Panc1 (cell line): ENCODE measurements around the gene ASB14. TPM values are rescaled to one million over a fixed set of nuclear protein-coding genes. Genes with fewer than 3 reads are reported as not detected.
"Not testable (repeated sequence)": the region's sequence is repeated elsewhere in the genome, so short reads cannot be mapped to it uniquely, and the experiment has no call there.

Source experiments
- ATAC-seq: fragments of 200-7000 bp; cut with Tn5 transposase; 2 replicates; pipeline ENCODE4 v1.9.1; 2020; ENCODE audit warnings: mild to moderate bottlenecking, moderate library complexity
- BruUV-seq: library from RNA; stranded (reverse); fragments of 400-500 nt; replicated peaks from 2 replicates; lab custom pipeline; 2021; lab: Mats Ljungman, UMichigan
- CTCF ChIA-PET: fragments of 300-600 bp; sonication (Branson Sonifier 250); formaldehyde crosslinking; loops from one replicate; lab custom pipeline; 2022; ENCODE audit warnings: antibody characterized with exemption; lab: Charles Lee
- POLR2A ChIA-PET: fragments of 300-600 bp; sonication (Branson Sonifier 250); formaldehyde crosslinking; loops from one replicate; lab custom pipeline; 2022; ENCODE audit warnings: antibody characterized with exemption; lab: Charles Lee
- DNase-seq: peaks from one replicate; pipeline ENCODE4 v3.0.0-alpha.2; 2010; ENCODE audit warnings: low read depth, low spot score
- H3K27ac ChIP-seq: 2 replicates; pipeline ENCODE4 v1.5.1; 2011; ENCODE audit warnings: mild to moderate bottlenecking, low read length, inconsistent platforms
- H3K27me3 ChIP-seq: fragments of 200-500 bp; sonication (Bioruptor generic); 2 replicates; pipeline ENCODE4 v1.6.0; 2014; ENCODE audit warnings: low read length, inconsistent platforms; ENCODE audit not compliant: control insufficient read depth, insufficient read depth
- H3K36me3 ChIP-seq: fragments of 200-500 bp; sonication (Bioruptor generic); 2 replicates; pipeline ENCODE4 v1.5.1; 2014; ENCODE audit warnings: inconsistent platforms, mild to moderate bottlenecking, low read length, moderate library complexity; ENCODE audit not compliant: control insufficient read depth, insufficient read depth
- H3K4me1 ChIP-seq: 2 replicates; pipeline ENCODE4 v1.5.1; 2011; ENCODE audit warnings: inconsistent platforms, mild to moderate bottlenecking, low read length, moderate library complexity; ENCODE audit not compliant: control insufficient read depth, insufficient read depth
- H3K4me3 ChIP-seq, 2 experiments: 2 replicates each; pipeline ENCODE4 v1.5.1; 2011 to 2012; ENCODE audit warnings: low read depth in 2 of 2, low read length in 2 of 2, mild to moderate bottlenecking in 2 of 2, inconsistent platforms in 1 of 2, moderate library complexity in 1 of 2
- H3K9me3 ChIP-seq: fragments of 200-500 bp; sonication (Bioruptor generic); 2 replicates; pipeline ENCODE4 v1.5.1; 2014; ENCODE audit warnings: low read depth, mild to moderate bottlenecking, inconsistent platforms, low read length, moderate library complexity; ENCODE audit not compliant: control insufficient read depth, insufficient read depth
- POLR2AphosphoS5 ChIP-seq: IDR thresholded peaks from 2 replicates; pipeline ENCODE4 v1.6.1; 2012; ENCODE audit warnings: mild to moderate bottlenecking, low read depth, low read length, moderate library complexity
- SIN3A ChIP-seq: IDR thresholded peaks from 2 replicates; pipeline ENCODE4 v1.6.1; 2012; ENCODE audit warnings: low read depth, mild to moderate bottlenecking, low read length, moderate library complexity, borderline replicate concordance; ENCODE audit not compliant: insufficient read depth
- TCF7L2 ChIP-seq: IDR thresholded peaks from 2 replicates; pipeline ENCODE4 v1.6.1; 2011; ENCODE audit warnings: mild to moderate bottlenecking, low read depth, low read length, inconsistent platforms
- in situ Hi-C: cut with HindIII; loops from 2 replicates; pipeline ENCODE4 v1.10.0; 2016; ENCODE audit warnings: low sequenced_read_pairs, low pct_unique_long_range_greater_than_20kb
- intact Hi-C: fragments of 100-400 bp; cut with micrococcal nuclease; formaldehyde crosslinking; loops from one replicate; pipeline ENCODE4 v1.10.0; 2022; ENCODE audit not compliant: unreplicated experiment
- total RNA-seq: library from RNA; stranded (reverse); gene quantifications from one replicate; pipeline ENCODE4 v1.2.1, GENCODE V29; 2021; ENCODE audit not compliant: unreplicated experiment
- TF ChIP-seq, protein P1 (sequence below): fragments of 450-650 bp; IDR thresholded peaks from 2 replicates; pipeline ENCODE4 v1.5.1; 2017; ENCODE audit warnings: mild to moderate bottlenecking
- TF ChIP-seq, protein P2 (sequence below), 2 experiments: IDR thresholded peaks; 2 replicates each; pipeline ENCODE4 v1.6.1; 2011 to 2012; ENCODE audit warnings: low read depth in 2 of 2, control low read depth in 1 of 2, low read length in 1 of 2, mild to moderate bottlenecking in 1 of 2, moderate library complexity in 1 of 2; ENCODE audit not compliant: insufficient read depth in 1 of 2

ASB14 gene
- total RNA-seq, 1 experiment from 2014 or later: not detected

DNA sequence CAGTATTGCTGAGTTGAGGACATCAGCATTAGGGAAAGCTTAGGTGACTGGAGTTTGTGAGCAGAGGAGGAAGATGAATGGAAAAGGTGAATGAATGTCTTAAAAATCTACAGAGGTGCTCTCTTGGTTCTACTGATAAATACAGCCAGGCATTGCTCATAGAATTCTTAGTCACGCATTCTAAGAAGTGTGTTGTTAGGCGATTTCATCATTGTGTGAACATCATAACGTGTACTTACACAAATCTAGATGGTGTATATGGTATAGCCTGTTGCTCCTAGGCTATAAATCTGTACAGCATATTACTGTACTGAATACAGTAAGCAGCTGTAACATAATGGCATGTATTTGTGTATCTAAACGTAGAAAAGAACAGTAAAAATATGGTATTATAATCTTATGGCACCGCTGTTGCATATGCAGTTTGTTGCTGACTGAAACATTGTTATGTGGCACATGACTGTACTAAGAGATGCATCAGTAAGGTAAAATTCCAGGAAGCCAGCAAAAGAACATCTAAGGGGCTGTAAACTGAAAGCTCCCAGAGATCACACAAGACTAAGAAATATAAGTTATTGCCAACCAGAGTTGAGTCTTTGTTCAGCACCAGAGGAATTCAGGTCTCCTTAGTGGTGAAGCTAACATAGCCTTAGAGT lies 42.9 kb upstream of the ASB14 start:
- in situ Hi-C loops: no loop called here
- Histone ChIP-seq H3K27ac (no peak overlapping the region), H3K9me3 (no peaks in the 10 kb centered on the region), H3K4me3 (no peak overlapping the region), H3K36me3 (no peaks in the 10 kb centered on the region), H3K27me3 (no peaks in the 10 kb centered on the region; the same call in none of the 2 replicates), H3K4me1 (no peaks in the 10 kb centered on the region)
- no TSS peak for BruUV-seq
- ChIA-PET POLR2A (interaction anchor here (0.5 kb wide), 1 partner anchor 138 kb away, joined by 6 read pairs; no protein-coding TSS in a partner anchor), CTCF (no interaction called here)
- DNase-seq: no peak
- TF ChIP-seq, protein P1, sequence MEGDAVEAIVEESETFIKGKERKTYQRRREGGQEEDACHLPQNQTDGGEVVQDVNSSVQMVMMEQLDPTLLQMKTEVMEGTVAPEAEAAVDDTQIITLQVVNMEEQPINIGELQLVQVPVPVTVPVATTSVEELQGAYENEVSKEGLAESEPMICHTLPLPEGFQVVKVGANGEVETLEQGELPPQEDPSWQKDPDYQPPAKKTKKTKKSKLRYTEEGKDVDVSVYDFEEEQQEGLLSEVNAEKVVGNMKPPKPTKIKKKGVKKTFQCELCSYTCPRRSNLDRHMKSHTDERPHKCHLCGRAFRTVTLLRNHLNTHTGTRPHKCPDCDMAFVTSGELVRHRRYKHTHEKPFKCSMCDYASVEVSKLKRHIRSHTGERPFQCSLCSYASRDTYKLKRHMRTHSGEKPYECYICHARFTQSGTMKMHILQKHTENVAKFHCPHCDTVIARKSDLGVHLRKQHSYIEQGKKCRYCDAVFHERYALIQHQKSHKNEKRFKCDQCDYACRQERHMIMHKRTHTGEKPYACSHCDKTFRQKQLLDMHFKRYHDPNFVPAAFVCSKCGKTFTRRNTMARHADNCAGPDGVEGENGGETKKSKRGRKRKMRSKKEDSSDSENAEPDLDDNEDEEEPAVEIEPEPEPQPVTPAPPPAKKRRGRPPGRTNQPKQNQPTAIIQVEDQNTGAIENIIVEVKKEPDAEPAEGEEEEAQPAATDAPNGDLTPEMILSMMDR: no peak
- TF ChIP-seq POLR2AphosphoS5 (no peak), SIN3A (no peak), TCF7L2 (no peak)
- TF ChIP-seq, protein P2, sequence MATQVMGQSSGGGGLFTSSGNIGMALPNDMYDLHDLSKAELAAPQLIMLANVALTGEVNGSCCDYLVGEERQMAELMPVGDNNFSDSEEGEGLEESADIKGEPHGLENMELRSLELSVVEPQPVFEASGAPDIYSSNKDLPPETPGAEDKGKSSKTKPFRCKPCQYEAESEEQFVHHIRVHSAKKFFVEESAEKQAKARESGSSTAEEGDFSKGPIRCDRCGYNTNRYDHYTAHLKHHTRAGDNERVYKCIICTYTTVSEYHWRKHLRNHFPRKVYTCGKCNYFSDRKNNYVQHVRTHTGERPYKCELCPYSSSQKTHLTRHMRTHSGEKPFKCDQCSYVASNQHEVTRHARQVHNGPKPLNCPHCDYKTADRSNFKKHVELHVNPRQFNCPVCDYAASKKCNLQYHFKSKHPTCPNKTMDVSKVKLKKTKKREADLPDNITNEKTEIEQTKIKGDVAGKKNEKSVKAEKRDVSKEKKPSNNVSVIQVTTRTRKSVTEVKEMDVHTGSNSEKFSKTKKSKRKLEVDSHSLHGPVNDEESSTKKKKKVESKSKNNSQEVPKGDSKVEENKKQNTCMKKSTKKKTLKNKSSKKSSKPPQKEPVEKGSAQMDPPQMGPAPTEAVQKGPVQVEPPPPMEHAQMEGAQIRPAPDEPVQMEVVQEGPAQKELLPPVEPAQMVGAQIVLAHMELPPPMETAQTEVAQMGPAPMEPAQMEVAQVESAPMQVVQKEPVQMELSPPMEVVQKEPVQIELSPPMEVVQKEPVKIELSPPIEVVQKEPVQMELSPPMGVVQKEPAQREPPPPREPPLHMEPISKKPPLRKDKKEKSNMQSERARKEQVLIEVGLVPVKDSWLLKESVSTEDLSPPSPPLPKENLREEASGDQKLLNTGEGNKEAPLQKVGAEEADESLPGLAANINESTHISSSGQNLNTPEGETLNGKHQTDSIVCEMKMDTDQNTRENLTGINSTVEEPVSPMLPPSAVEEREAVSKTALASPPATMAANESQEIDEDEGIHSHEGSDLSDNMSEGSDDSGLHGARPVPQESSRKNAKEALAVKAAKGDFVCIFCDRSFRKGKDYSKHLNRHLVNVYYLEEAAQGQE (IDR thresholded peaks at IDR 0.05; ENCODE audit: insufficient read depth in 1 of 2, low read depth in 2 of 2, low read length in 1 of 2): no peak
- ATAC-seq: no peak
- intact Hi-C loops: no loop called here

DNA sequence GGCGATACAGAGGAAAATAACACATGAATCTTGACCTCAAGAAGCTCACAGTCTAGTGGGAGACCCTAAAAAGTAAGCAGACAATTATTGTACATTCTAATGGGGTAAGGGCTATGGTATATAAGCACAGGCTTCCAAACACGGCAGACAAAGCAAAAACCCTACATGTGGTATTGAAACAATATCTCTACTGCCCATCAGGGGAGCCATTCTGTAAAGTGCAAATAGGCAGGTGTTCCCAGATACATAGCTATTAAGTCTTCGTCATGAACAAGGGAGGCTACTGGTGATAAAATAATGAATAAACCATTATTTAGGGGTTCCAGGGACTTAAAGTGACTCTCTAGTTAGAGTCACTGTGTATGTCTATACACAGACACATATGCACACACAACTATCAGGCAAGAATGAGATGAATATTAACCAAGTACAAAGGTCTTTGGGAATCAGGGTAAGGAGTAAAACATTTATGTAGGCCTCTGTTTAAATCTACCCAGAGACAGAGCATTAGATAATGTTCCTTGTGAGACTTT lies 38.7 kb upstream of the ASB14 start:
- ATAC-seq (no peak), DNase-seq (no peak)
- no peak for TF ChIP-seq SIN3A
- TF ChIP-seq, protein P1: no peak; the same call in 1 of the 2 replicates
- TF ChIP-seq TCF7L2: no peak
- no peak for TF ChIP-seq POLR2AphosphoS5
- TF ChIP-seq, protein P2 (IDR thresholded peaks at IDR 0.05; ENCODE audit: insufficient read depth in 1 of 2, low read depth in 2 of 2, low read length in 1 of 2): no peak
- Histone ChIP-seq H3K4me1 (no peaks in the 10 kb centered on the region), H3K9me3 (no peaks in the 10 kb centered on the region), H3K27me3 (no peaks in the 10 kb centered on the region; the same call in 1 of the 2 replicates), H3K27ac (no peak overlapping the region), H3K4me3 (no peak overlapping the region), H3K36me3 (no peaks in the 10 kb centered on the region)
- ChIA-PET CTCF (no interaction called here), POLR2A (interaction anchor here (0.6 kb wide), 1 partner anchor 84 kb away, joined by 3 read pairs; no protein-coding TSS in a partner anchor)
- in situ Hi-C loops: no loop called here
- no TSS peak for BruUV-seq
- intact Hi-C loops: no loop called here

DNA sequence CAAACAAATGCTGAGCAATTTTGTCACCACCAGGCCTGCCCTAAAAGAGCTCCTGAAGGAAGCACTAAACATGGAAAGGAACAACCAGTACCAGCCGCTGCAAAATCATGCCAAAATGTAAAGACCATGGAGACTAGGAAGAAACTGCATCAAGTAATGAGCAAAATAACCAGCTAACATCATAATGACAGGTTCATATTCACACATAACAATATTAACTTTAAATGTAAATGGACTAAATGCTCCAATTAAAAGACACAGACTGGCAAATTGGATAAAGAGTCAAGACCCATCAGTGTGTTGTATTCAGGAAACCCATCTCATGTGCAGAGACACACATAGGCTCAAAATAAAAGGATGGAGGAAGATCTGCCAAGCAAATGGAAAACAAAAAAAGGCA lies 34.0 kb upstream of the ASB14 start:
- BruUV-seq, CTCF ChIA-PET, H3K27me3 ChIP-seq, intact Hi-C loops, H3K9me3 ChIP-seq, H3K4me3 ChIP-seq, DNase-seq, H3K36me3 ChIP-seq, in situ Hi-C loops, POLR2A ChIA-PET, H3K27ac ChIP-seq, ATAC-seq, H3K4me1 ChIP-seq: not testable (repeated sequence)
